K562 (cell line): ENCODE results near the gene PAIP1. TPM values are rescaled to one million over a fixed set of nuclear protein-coding genes. Genes with fewer than 3 reads are reported as not detected.

Source experiments
- DMBX1 ChIP-seq: fragments of 250-450 bp; sonication (Bioruptor Pico); IDR thresholded peaks from 2 replicates; pipeline ENCODE4 v1.8.0; 2022; ENCODE audit warnings: inconsistent platforms, mild to moderate bottlenecking, moderate library complexity, borderline replicate concordance
- EZH2 ChIP-seq: IDR thresholded peaks from 2 replicates; pipeline ENCODE4 v1.6.1; 2012; ENCODE audit warnings: low read depth, mild to moderate bottlenecking, inconsistent platforms, low read length, borderline replicate concordance
- NCOA1 ChIP-seq: fragments of 450-650 bp; IDR thresholded peaks from 2 replicates; pipeline ENCODE4 v1.6.1; 2016; ENCODE audit warnings: low read depth
- NELFE ChIP-seq: IDR thresholded peaks from 2 replicates; pipeline ENCODE4 v1.6.1; 2011; ENCODE audit warnings: mild to moderate bottlenecking; ENCODE audit not compliant: insufficient read depth, insufficient read length
- NFIX ChIP-seq: fragments of 250-450 bp; sonication (Bioruptor Pico); IDR thresholded peaks from 2 replicates; pipeline ENCODE4 v1.4.0; 2020; ENCODE audit warnings: low read depth, mild to moderate bottlenecking, moderate library complexity
- RFX7 ChIP-seq: fragments of 250-450 bp; sonication (Bioruptor Pico); IDR thresholded peaks from 2 replicates; pipeline ENCODE4 v1.5.1; 2021; ENCODE audit warnings: mild to moderate bottlenecking
- SREBF2 ChIP-seq: sonication (generic); formaldehyde crosslinking; IDR thresholded peaks from 2 replicates; pipeline ENCODE4 v1.4.0; 2020; ENCODE audit warnings: mild to moderate bottlenecking, missing genetic modification reagents
- VEZF1 ChIP-seq: fragments of 200-800 bp; sonication (Bioruptor generic); IDR thresholded peaks from 2 replicates; pipeline ENCODE4 v1.6.1; 2017; ENCODE audit warnings: missing genetic modification characterization, missing compliant biosample characterization
- ZBED1 ChIP-seq: IDR thresholded peaks from 2 replicates; pipeline ENCODE4 v1.6.1; 2014
- ZNF165 ChIP-seq: fragments of 250-450 bp; sonication (Bioruptor Pico); IDR thresholded peaks from 2 replicates; pipeline ENCODE4 v1.4.0; 2020; ENCODE audit warnings: borderline replicate concordance
- ZNF584 ChIP-seq: fragments of 200-800 bp; sonication (Bioruptor generic); IDR thresholded peaks from 2 replicates; pipeline ENCODE4 v1.6.1; 2016; ENCODE audit warnings: low read depth, mild to moderate bottlenecking, missing genetic modification characterization, missing compliant biosample characterization
- ZSCAN29 ChIP-seq: fragments of 450-650 bp; IDR thresholded peaks from 2 replicates; pipeline ENCODE4 v1.6.1; 2017
- polyA plus RNA-seq, 8 experiments: library from polyadenylated mRNA; depleted of rRNA in 4 of 8; stranded (reverse) in 5 of 8; unstranded in 3 of 8; fragments of >200 nt; fragmentation: Nextera tagmentation in 2 of 8; fragmentation: Illumina TruSeq in 1 of 8; extraction: Ambion mirVana in 2 of 8; extraction: Trizol in 1 of 8; gene quantifications; 2 replicates each; pipeline versions ENCODE4 v1.2.1 to v1.2.3, GENCODE V29; 2011 to 2014; ENCODE audit warnings: inconsistent platforms in 1 of 8, missing spikeins in 1 of 8
- total RNA-seq, 7 experiments: library from RNA; depleted of rRNA in 6 of 7; stranded (reverse); fragments of >200 nt in 6 of 7; fragmentation: Illumina TruSeq in 2 of 7; extraction: Trizol in 2 of 7; gene quantifications; 2 replicates each; pipeline versions ENCODE4 v1.2.1 to v1.2.3, GENCODE V29; 2011 to 2021; ENCODE audit warnings: low replicate concordance in 1 of 7
- TF ChIP-seq, protein P1 (sequence below), 2 experiments: fragments of 450-650 bp in 1 of 2; sonication (generic) in 1 of 2; formaldehyde crosslinking in 1 of 2; IDR thresholded peaks; 2 replicates each; pipeline versions ENCODE4 v1.7.1 to v1.9.0; 2016 to 2022; ENCODE audit warnings: inconsistent platforms in 1 of 2, mild to moderate bottlenecking in 1 of 2, missing genetic modification reagents in 1 of 2
- TF ChIP-seq, protein P2 (sequence below): sonication (generic); formaldehyde crosslinking; IDR thresholded peaks from 2 replicates; pipeline ENCODE4 v1.5.0; 2020; ENCODE audit warnings: missing genetic modification reagents
- TF ChIP-seq, protein P3 (sequence below): sonication (generic); formaldehyde crosslinking; IDR thresholded peaks from 2 replicates; pipeline ENCODE4 v1.8.0; 2022; ENCODE audit warnings: mild to moderate bottlenecking, low read depth, missing genetic modification reagents

Gene PAIP1
- total and polyA plus RNA-seq, 9 of the 15 experiments (the other 6 are each of a cell fraction or from before 2014, with no cell fraction given) = 51.7 to 181 (median 102) TPM

DNA sequence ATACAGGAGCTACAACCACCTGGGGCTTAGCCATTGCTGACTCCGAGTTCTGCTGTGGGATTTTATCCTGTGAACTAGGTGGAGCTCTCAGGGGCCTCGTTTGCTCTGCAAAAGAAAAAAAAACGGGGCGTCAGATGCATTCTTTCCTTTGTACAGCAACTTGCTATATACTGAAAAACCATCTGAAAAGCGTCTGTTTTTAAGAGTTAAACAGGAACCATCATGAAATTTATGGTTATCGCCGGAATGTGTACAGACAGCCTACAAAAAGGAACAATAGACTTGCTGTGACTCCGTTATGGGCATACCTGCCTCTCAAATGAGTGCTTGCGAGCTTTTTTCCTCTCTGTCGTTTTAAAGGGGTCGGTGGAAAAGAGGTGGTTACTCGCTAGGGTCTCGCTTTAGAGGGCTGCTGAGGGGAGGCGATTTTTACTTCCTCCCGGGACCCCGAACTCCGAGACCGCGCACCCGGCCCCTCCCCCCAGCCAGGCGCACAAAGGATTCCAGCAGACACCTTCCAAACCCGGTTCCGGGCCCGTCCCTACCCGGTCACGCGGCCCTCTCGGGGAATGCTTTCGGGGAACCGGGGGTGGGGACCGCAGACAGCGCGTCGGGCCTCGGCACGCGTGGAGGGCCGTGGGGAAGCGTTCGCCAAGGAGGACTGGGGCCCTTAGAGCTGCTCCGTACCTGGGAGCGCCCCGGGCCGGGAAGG lies 826 bp downstream of the PAIP1 start (continued):
- TF ChIP-seq, protein P1, sequence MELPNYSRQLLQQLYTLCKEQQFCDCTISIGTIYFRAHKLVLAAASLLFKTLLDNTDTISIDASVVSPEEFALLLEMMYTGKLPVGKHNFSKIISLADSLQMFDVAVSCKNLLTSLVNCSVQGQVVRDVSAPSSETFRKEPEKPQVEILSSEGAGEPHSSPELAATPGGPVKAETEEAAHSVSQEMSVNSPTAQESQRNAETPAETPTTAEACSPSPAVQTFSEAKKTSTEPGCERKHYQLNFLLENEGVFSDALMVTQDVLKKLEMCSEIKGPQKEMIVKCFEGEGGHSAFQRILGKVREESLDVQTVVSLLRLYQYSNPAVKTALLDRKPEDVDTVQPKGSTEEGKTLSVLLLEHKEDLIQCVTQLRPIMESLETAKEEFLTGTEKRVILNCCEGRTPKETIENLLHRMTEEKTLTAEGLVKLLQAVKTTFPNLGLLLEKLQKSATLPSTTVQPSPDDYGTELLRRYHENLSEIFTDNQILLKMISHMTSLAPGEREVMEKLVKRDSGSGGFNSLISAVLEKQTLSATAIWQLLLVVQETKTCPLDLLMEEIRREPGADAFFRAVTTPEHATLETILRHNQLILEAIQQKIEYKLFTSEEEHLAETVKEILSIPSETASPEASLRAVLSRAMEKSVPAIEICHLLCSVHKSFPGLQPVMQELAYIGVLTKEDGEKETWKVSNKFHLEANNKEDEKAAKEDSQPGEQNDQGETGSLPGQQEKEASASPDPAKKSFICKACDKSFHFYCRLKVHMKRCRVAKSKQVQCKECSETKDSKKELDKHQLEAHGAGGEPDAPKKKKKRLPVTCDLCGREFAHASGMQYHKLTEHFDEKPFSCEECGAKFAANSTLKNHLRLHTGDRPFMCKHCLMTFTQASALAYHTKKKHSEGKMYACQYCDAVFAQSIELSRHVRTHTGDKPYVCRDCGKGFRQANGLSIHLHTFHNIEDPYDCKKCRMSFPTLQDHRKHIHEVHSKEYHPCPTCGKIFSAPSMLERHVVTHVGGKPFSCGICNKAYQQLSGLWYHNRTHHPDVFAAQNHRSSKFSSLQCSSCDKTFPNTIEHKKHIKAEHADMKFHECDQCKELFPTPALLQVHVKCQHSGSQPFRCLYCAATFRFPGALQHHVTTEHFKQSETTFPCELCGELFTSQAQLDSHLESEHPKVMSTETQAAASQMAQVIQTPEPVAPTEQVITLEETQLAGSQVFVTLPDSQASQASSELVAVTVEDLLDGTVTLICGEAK (IDR thresholded peaks at IDR 0.05) = 0 out of 2 replicates have a peak, but pooled peaks have one; percentile 11
- TF ChIP-seq, protein P1 (CRISPR knock-in tag; IDR thresholded peaks at IDR 0.05) = no peak
- TF ChIP-seq NCOA1 (no peak), ZNF165 (0 out of 2 replicates have a peak, but pooled peaks have one; percentile 17), EZH2 (no peak), ZNF584 (CRISPR knock-in tag) (no peak), ZBED1 (no peak), VEZF1 (CRISPR knock-in tag) (no peak), SREBF2 (no peak), NELFE (no peak), ZSCAN29 (0 out of 2 replicates have a peak, but pooled peaks have one; percentile 23), RFX7 (CRISPR knock-in tag) (no peak), DMBX1 (CRISPR knock-in tag) (no peak), NFIX (CRISPR knock-in tag) (no peak)
- TF ChIP-seq, protein P2, sequence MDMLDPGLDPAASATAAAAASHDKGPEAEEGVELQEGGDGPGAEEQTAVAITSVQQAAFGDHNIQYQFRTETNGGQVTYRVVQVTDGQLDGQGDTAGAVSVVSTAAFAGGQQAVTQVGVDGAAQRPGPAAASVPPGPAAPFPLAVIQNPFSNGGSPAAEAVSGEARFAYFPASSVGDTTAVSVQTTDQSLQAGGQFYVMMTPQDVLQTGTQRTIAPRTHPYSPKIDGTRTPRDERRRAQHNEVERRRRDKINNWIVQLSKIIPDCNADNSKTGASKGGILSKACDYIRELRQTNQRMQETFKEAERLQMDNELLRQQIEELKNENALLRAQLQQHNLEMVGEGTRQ = peak; percentile 55
- TF ChIP-seq, protein P3, sequence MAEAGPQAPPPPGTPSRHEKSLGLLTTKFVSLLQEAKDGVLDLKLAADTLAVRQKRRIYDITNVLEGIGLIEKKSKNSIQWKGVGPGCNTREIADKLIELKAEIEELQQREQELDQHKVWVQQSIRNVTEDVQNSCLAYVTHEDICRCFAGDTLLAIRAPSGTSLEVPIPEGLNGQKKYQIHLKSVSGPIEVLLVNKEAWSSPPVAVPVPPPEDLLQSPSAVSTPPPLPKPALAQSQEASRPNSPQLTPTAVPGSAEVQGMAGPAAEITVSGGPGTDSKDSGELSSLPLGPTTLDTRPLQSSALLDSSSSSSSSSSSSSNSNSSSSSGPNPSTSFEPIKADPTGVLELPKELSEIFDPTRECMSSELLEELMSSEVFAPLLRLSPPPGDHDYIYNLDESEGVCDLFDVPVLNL = no peak
